Measurements from ENCODE around the gene ORM2. TPM values are rescaled to one million over a fixed set of nuclear protein-coding genes. Genes with fewer than 3 reads are reported as not detected.

The ORM2 gene
- total and polyA plus RNA-seq, 9 of the 15 experiments (the other 6 are each of a cell fraction or from before 2014, with no cell fraction given): 0.98 TPM; not detected in 8

GRCh38 chr9:114288193-114289091 is 41.2 kb upstream of the ORM2 start:
- CTCF ChIA-PET (ENCODE audit: low intra/inter-chr PET ratio): no interaction called here
- BruUV-seq (replicated peaks): no TSS peak
- no peak overlapping the region for H3K27ac ChIP-seq (ENCODE audit: extremely low read depth, low read depth, low read length)
- no peak for FAIRE-seq
- H3K79me2 ChIP-seq (ENCODE audit: control insufficient read depth, insufficient read depth, low read length): no peaks in the 10 kb centered on the region
- H4K20me1 ChIP-seq (replicated peaks; ENCODE audit: control insufficient read depth, insufficient read depth, low read length): peaks cover 6% of the 10 kb centered on the region; the same call in 1 of the 2 replicates
- no peak overlapping the region for H3K4me2 ChIP-seq (ENCODE audit: insufficient read depth, low read length)
- POLR2A ChIA-PET: interaction anchor here (0.6 to 1.0 kb wide), 2 partner anchors 27 to 399 kb away, joined by 3 read pairs; no protein-coding TSS in a partner anchor
- H3K9ac ChIP-seq (ENCODE audit: insufficient read depth in 1 of 2, low read depth in 2 of 2, low read length in 2 of 2): no peak overlapping the region
- no peaks in the 10 kb centered on the region for H3K36me3 ChIP-seq (ENCODE audit: control insufficient read depth, insufficient read depth, low read length)
- in situ Hi-C loops (cut with MboI) (loop anchor here (10.0 kb wide), 3 partner anchors 134 to 604 kb away; partner anchors contain the start of gene COL27A1), intact Hi-C loops (cut with micrococcal nuclease) (no loop called here)
- no peak overlapping the region for H3K4me3 ChIP-seq
- ATAC-seq: no peak
- no peak for TF ChIP-seq POLR3G (IDR thresholded peaks at IDR 0.05; ENCODE audit: extremely low read depth, insufficient read length, insufficient replicate concordance)
- TF ChIP-seq MTA2 (IDR thresholded peaks at IDR 0.05; ENCODE audit: low read depth): no peak
- TF ChIP-seq KLF10 (CRISPR knock-in tag; IDR thresholded peaks at IDR 0.05): no peak
- TF ChIP-seq RHOXF2B (CRISPR knock-in tag; conservative IDR thresholded peaks at IDR 0.05): no peak
- TF ChIP-seq U2AF2 (optimal IDR thresholded peaks at IDR 0.05; ENCODE audit: low read depth, low read length): no peak
- TF ChIP-seq ARHGAP35 (IDR thresholded peaks at IDR 0.05; ENCODE audit: partially characterized antibody): no peak
- TF ChIP-seq ZNF311 (CRISPR knock-in tag; IDR thresholded peaks at IDR 0.05): no peak
- no peak for TF ChIP-seq TEAD1 (CRISPR knock-in tag; IDR thresholded peaks at IDR 0.05)
- no peak for TF ChIP-seq ZBTB7A (IDR thresholded peaks at IDR 0.05; ENCODE audit: borderline replicate concordance, control insufficient read depth, low read depth, low read length)
- no peak for TF ChIP-seq ZNF668 (CRISPR knock-in tag; IDR thresholded peaks at IDR 0.05)
- no peak for TF ChIP-seq HMBOX1 (IDR thresholded peaks at IDR 0.05)
- TF ChIP-seq NFXL1 (CRISPR knock-in tag; IDR thresholded peaks at IDR 0.05): no peak
- no peak for TF ChIP-seq SMAD2 (IDR thresholded peaks at IDR 0.05; ENCODE audit: low read depth, low read length)
- TF ChIP-seq ZNF778 (CRISPR knock-in tag; IDR thresholded peaks at IDR 0.05): no peak
- no peak for TF ChIP-seq E4F1 (CRISPR knock-in tag; IDR thresholded peaks at IDR 0.05; ENCODE audit: borderline replicate concordance)
- no peak for TF ChIP-seq RBM17 (IDR thresholded peaks at IDR 0.05; ENCODE audit: borderline replicate concordance, low read depth, low read length)
- TF ChIP-seq NR2C2 (CRISPR knock-in tag; IDR thresholded peaks at IDR 0.05): no peak
- no peak for TF ChIP-seq NR2C2 (tag; IDR thresholded peaks at IDR 0.05)
- no peak for TF ChIP-seq ZNF444 (CRISPR knock-in tag; IDR thresholded peaks at IDR 0.05)
- no peak for TF ChIP-seq KDM5B (IDR thresholded peaks at IDR 0.05; ENCODE audit: insufficient replicate concordance, low read depth, low read length)
- no peak for TF ChIP-seq GABPB2 (CRISPR knock-in tag; conservative IDR thresholded peaks at IDR 0.05)
- peaks cover 0 to 45% of the 10 kb centered on the region in 2 experiments; a peak in 2 of 5 replicates for H3K27me3 ChIP-seq (ENCODE audit: control insufficient read depth in 2 of 2, insufficient read depth in 2 of 2, low read length in 2 of 2)
- DNase-seq (ENCODE audit: extremely low read depth in 1 of 4, low spot score in 3 of 4): no peak
- H3K9me1 ChIP-seq (ENCODE audit: control insufficient read depth, insufficient read depth, low read length): no peaks in the 10 kb centered on the region
- H2AFZ ChIP-seq (ENCODE audit: low read depth, low read length): no peak overlapping the region
- WGBS (ENCODE audit: insufficient coverage, low coverage, missing lambda C conversion rate): 6% methylated on average over 19 of the region's 23 CpGs
- H3K4me1 ChIP-seq (replicated peaks in 1 of 2; ENCODE audit: control insufficient read depth in 2 of 2, insufficient read depth in 2 of 2, low read length in 2 of 2): peaks cover 0 to 4% of the 10 kb centered on the region in 2 experiments; a peak in 2 of 5 replicates
- no peaks in the 10 kb centered on the region for H3K9me3 ChIP-seq (replicated peaks; ENCODE audit: control insufficient read depth, insufficient read depth, low read depth, low read length)

Measured in K562 (cell line).